Cardiac muscle cell (in vitro differentiated cells and primary cell): ENCODE results near the gene SLC30A9. TPM values are rescaled to one million over a fixed set of nuclear protein-coding genes. Genes with fewer than 3 reads are reported as not detected.

Source experiments
- DNase-seq, 2 donors: peaks; one replicate each; pipeline versions ENCODE4 v3.0.0 to v3.0.0-alpha.2; 2010 to 2017; ENCODE audit warnings: low read depth in 1 of 2, low spot score in 1 of 2
- H3K27ac ChIP-seq: fragments of 200-600 bp; sonication (generic); 2 replicates; pipeline ENCODE4 v1.5.1; 2016
- H3K27me3 ChIP-seq: fragments of 200-600 bp; sonication (generic); 2 replicates; pipeline ENCODE4 v1.6.0; 2016; ENCODE audit warnings: control low read depth
- H3K36me3 ChIP-seq: fragments of 200-600 bp; sonication (generic); 2 replicates; pipeline ENCODE4 v1.5.1; 2016; ENCODE audit warnings: control low read depth
- H3K4me1 ChIP-seq: fragments of 200-600 bp; sonication (generic); 2 replicates; pipeline ENCODE4 v1.8.1; 2017; ENCODE audit warnings: low read depth, mild to moderate bottlenecking, mixed run types
- H3K4me3 ChIP-seq: fragments of 200-600 bp; sonication (generic); 2 replicates; pipeline ENCODE4 v1.5.1; 2016; ENCODE audit warnings: mild to moderate bottlenecking
- H3K9me3 ChIP-seq: fragments of 200-600 bp; sonication (generic); 2 replicates; pipeline ENCODE4 v1.5.1; 2017; ENCODE audit warnings: low read depth, mild to moderate bottlenecking, control low read depth
- polyA plus RNA-seq: library from polyadenylated mRNA; unstranded; fragments of >200 nt; fragmentation: Nextera tagmentation; extraction: Ambion mirVana; gene quantifications from 2 replicates; pipeline ENCODE4 v1.2.1, GENCODE V29; 2016
- total RNA-seq: library from RNA; depleted of rRNA; stranded (reverse); fragments of >200 nt; gene quantifications from 2 replicates; pipeline ENCODE4 v1.2.3, GENCODE V29; 2016
- TF ChIP-seq, protein P1 (sequence below): IDR thresholded peaks from 2 replicates; pipeline ENCODE4 v1.5.1; 2012; ENCODE audit warnings: low read depth, mild to moderate bottlenecking, low read length

Gene SLC30A9
- total and polyA plus RNA-seq, 2 experiments from 2014 or later, result 62.2 to 99.1 TPM

DNA sequence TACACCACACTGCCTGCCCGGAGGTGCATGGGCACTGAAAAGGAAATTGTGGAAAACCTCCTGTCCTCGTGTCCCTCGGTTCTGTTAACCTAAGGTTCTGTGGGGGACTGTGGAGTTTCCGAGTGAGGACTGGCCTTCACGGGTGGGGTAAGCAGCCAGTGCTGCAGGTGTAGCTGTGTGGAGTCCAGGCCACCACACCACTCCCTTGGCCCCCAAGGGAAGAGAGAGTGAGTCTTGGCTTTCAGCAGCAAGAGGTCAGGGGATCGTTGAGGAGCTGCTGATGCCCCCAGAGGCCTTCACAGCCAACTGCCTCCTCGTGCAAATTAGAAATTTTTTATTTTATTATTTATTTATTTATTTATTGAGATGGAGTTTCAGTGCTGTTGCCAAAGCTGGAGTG lies 141.8 kb downstream of the SLC30A9 start:
- H3K4me1 ChIP-seq, result no peaks in the 10 kb centered on the region
- H3K4me3 ChIP-seq, result no peak overlapping the region
- H3K27ac ChIP-seq, result no peak overlapping the region
- no peaks in the 10 kb centered on the region for H3K36me3 ChIP-seq
- no peaks in the 10 kb centered on the region for H3K9me3 ChIP-seq
- TF ChIP-seq, protein P1, sequence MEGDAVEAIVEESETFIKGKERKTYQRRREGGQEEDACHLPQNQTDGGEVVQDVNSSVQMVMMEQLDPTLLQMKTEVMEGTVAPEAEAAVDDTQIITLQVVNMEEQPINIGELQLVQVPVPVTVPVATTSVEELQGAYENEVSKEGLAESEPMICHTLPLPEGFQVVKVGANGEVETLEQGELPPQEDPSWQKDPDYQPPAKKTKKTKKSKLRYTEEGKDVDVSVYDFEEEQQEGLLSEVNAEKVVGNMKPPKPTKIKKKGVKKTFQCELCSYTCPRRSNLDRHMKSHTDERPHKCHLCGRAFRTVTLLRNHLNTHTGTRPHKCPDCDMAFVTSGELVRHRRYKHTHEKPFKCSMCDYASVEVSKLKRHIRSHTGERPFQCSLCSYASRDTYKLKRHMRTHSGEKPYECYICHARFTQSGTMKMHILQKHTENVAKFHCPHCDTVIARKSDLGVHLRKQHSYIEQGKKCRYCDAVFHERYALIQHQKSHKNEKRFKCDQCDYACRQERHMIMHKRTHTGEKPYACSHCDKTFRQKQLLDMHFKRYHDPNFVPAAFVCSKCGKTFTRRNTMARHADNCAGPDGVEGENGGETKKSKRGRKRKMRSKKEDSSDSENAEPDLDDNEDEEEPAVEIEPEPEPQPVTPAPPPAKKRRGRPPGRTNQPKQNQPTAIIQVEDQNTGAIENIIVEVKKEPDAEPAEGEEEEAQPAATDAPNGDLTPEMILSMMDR, result no peak
- no peaks in the 10 kb centered on the region for H3K27me3 ChIP-seq
- DNase-seq, result no peak

DNA sequence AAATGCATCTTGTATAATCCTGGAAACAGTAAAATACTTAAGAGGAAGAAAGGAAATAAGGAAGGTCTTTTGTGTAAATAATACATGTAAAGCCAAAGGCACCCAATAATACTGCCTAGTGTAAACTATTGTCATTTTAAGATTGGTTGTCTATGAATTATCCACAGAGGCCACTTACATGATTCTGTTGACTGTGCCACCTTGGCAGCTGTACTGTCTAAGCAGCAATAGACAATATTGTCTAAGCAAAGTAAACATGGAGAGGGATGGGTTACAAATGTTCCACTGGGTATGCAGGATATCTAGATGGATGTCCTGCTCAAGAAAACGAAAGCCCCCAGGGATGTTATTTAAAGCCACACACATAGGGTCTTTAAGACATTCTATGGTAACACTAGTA lies 142.7 kb downstream of the SLC30A9 start:
- Histone ChIP-seq H3K27me3 (no peaks in the 10 kb centered on the region), H3K9me3 (no peaks in the 10 kb centered on the region), H3K36me3 (no peaks in the 10 kb centered on the region), H3K4me3 (no peak overlapping the region), H3K4me1 (no peaks in the 10 kb centered on the region), H3K27ac (no peak overlapping the region)
- DNase-seq, result no peak
- TF ChIP-seq, protein P1, result no peak

DNA sequence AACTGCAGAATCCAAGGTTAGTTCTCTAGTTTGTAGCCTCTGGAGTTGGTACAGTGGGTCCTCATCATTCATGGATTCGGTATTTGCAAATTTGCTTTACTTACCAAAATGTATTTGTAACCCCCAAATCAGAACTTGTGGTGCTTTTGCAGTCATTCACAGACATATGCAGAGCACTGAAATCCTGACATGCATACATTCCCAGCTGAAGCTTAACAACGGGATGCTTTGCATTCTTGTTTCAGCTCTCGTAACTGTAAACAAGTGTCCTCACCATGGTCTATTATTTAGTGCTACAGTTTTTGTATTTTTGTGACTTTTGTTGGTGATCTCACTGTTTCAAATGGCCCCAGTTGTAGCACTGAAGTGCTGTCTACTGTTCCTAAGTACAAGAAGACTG lies 146.0 kb downstream of the SLC30A9 start:
- TF ChIP-seq, protein P1, result no peak
- DNase-seq, result no peak
- H3K4me1 ChIP-seq, result no peaks in the 10 kb centered on the region
- H3K4me3 ChIP-seq, result no peak overlapping the region
- H3K27me3 ChIP-seq, result no peaks in the 10 kb centered on the region
- no peaks in the 10 kb centered on the region for H3K36me3 ChIP-seq
- no peak overlapping the region for H3K27ac ChIP-seq
- H3K9me3 ChIP-seq, result no peaks in the 10 kb centered on the region

Other genes starting within 250 kb of the SLC30A9 start
- gene PHOX2B, start 241.8 kb upstream of the SLC30A9 start, total RNA-seq, result not detected in 2 replicates
- not detected in 2 replicates for gene PHOX2B, start 241.8 kb upstream of the SLC30A9 start, polyA plus RNA-seq
- 18.9 and 25.2 TPM in 2 replicates for gene TMEM33, start 55.1 kb upstream of the SLC30A9 start, total RNA-seq
- gene TMEM33, start 55.1 kb upstream of the SLC30A9 start, polyA plus RNA-seq, result 16.5 and 17.2 TPM in 2 replicates
- gene DCAF4L1, start 8.8 kb upstream of the SLC30A9 start, total RNA-seq, result 0.11 and 0.21 TPM in 2 replicates
- gene DCAF4L1, start 8.8 kb upstream of the SLC30A9 start, polyA plus RNA-seq, result 0.07 and 0.17 TPM in 2 replicates
- 1.6 and 2.7 TPM in 2 replicates for gene BEND4, start 162.1 kb downstream of the SLC30A9 start, total RNA-seq
- gene BEND4, start 162.1 kb downstream of the SLC30A9 start, polyA plus RNA-seq, result 0.44 TPM in 2 replicates